ENCODE data around the gene SMAP2. TPM values are rescaled to one million over a fixed set of nuclear protein-coding genes. Genes with fewer than 3 reads are reported as not detected.

The SMAP2 gene
- total RNA-seq, 1 experiment from 2014 or later: 8.2 TPM

GRCh38 chr1:40399984-40400704 is 26.6 kb downstream of the SMAP2 start:
- no CpG with 5 or more reads among the region's 4 CpGs for WGBS (ENCODE audit: extremely low coverage, insufficient read length, low lambda C conversion rate)
- no peaks in the 10 kb centered on the region for H3K27me3 ChIP-seq (ENCODE audit: insufficient read depth, low read length)
- H4K91ac ChIP-seq (ENCODE audit: insufficient read length, low read depth, low read length): no peak overlapping the region
- H2BK120ac ChIP-seq (ENCODE audit: low read depth, low read length, poor library complexity, severe bottlenecking): no peak overlapping the region
- no peaks in the 10 kb centered on the region for H3K79me2 ChIP-seq (ENCODE audit: insufficient read depth, low read length)
- no peak overlapping the region for H2AK5ac ChIP-seq (ENCODE audit: insufficient read length, low read length)
- H3K23ac ChIP-seq (ENCODE audit: insufficient read length, low read depth, low read length): no peak overlapping the region
- no peak overlapping the region for H3K4ac ChIP-seq (ENCODE audit: low read depth, low read length)
- no peak overlapping the region for H2BK5ac ChIP-seq (ENCODE audit: insufficient read length, low read length)
- no peak overlapping the region for H2BK20ac ChIP-seq (ENCODE audit: low read depth, low read length, poor library complexity, severe bottlenecking)
- H4K8ac ChIP-seq (replicated peaks; ENCODE audit: insufficient read length, low read depth, low read length): no peak overlapping the region
- Mint-ChIP-seq H3K4me1 (no peaks in the 10 kb centered on the region), H3K9me3 (no peaks in the 10 kb centered on the region), H3K27me3 (ENCODE audit: low read depth) (no peaks in the 10 kb centered on the region), H3K27ac (peak overlapping the region in 1 of 3 experiments; percentile 34; a peak in 1 of 7 replicates), H3K4me3 (no peak overlapping the region), H3K36me3 (ENCODE audit: insufficient read depth in 1 of 3, low read depth in 3 of 3) (no peaks in the 10 kb centered on the region)
- H4K20me1 ChIP-seq (ENCODE audit: control insufficient read depth, insufficient read depth, insufficient read length): no peaks in the 10 kb centered on the region
- no peak overlapping the region for H3K56ac ChIP-seq (ENCODE audit: insufficient read length, low read depth, low read length)
- no peaks in the 10 kb centered on the region for H3K79me1 ChIP-seq (ENCODE audit: insufficient read depth, low read depth, low read length, poor library complexity, severe bottlenecking)
- H3T11ph ChIP-seq (ENCODE audit: low read length): no peak overlapping the region
- no peaks in the 10 kb centered on the region for H3K9me3 ChIP-seq (ENCODE audit: control insufficient read depth, low read depth, low read length)
- no peak overlapping the region for H3K27ac ChIP-seq (ENCODE audit: insufficient read length, low read depth, low read length)
- no peak for DNase-seq
- H3K9ac ChIP-seq (ENCODE audit: extremely low read depth, insufficient read length, low read length): no peak overlapping the region
- H2BK15ac ChIP-seq (ENCODE audit: low read depth, low read length): no peak overlapping the region
- H2BK12ac ChIP-seq (ENCODE audit: insufficient read length, low read depth, low read length): no peak overlapping the region
- no peak overlapping the region for H2AFZ ChIP-seq (ENCODE audit: low read length)
- no peak for TF ChIP-seq CTCF (conservative IDR thresholded peaks at IDR 0.05)
- no peak overlapping the region for H3K4me2 ChIP-seq (ENCODE audit: insufficient read depth, insufficient read length, low read length)
- H3K23me2 ChIP-seq (ENCODE audit: insufficient read length, low read depth, low read length, poor library complexity, severe bottlenecking): no peaks in the 10 kb centered on the region
- no peak overlapping the region for H3K18ac ChIP-seq (ENCODE audit: insufficient read length, low read depth, low read length)
- no peak overlapping the region for H4K5ac ChIP-seq (ENCODE audit: insufficient read length, low read depth, low read length)
- H3K4me1 ChIP-seq (ENCODE audit: insufficient read depth, low read length): no peaks in the 10 kb centered on the region
- no peak overlapping the region for H3K14ac ChIP-seq (ENCODE audit: insufficient read depth, low read length)

All from H9 (cell line).